Measurements from ENCODE around the gene TRMU. TPM values are rescaled to one million over a fixed set of nuclear protein-coding genes. Genes with fewer than 3 reads are reported as not detected.

TRMU gene
- total and polyA plus RNA-seq, 2 experiments from 2014 or later = 38.0 to 40.9 TPM

DNA sequence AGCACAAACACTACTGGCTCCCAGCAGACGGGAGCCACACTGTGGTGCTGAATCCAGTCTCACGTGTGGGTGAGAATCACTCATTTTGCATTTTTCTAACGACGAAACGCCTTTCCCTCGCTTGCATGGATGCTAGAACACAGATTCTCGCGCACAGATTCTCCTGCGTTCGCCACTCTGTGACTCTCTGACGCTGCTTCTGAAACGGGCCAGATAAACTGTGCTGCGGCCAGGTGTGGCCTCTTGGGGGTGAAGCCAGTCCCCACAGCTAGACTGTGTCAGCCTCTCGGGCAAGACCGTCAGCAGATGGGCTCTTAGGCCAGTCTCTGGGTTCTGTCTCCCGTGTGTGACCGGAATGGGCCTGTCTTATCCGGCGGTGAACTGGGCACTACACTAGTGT lies 44.6 kb downstream of the TRMU start:
- DNase-seq (ENCODE audit: low spot score) = no peak
- TF ChIP-seq, protein P1, sequence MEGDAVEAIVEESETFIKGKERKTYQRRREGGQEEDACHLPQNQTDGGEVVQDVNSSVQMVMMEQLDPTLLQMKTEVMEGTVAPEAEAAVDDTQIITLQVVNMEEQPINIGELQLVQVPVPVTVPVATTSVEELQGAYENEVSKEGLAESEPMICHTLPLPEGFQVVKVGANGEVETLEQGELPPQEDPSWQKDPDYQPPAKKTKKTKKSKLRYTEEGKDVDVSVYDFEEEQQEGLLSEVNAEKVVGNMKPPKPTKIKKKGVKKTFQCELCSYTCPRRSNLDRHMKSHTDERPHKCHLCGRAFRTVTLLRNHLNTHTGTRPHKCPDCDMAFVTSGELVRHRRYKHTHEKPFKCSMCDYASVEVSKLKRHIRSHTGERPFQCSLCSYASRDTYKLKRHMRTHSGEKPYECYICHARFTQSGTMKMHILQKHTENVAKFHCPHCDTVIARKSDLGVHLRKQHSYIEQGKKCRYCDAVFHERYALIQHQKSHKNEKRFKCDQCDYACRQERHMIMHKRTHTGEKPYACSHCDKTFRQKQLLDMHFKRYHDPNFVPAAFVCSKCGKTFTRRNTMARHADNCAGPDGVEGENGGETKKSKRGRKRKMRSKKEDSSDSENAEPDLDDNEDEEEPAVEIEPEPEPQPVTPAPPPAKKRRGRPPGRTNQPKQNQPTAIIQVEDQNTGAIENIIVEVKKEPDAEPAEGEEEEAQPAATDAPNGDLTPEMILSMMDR (IDR thresholded peaks at IDR 0.05; ENCODE audit: poor library complexity) = no peak
- TF ChIP-seq EZH2phosphoT487 (IDR thresholded peaks at IDR 0.05; ENCODE audit: low read depth, severe bottlenecking, unreplicated experiment) (no peak), EZH2 (IDR thresholded peaks at IDR 0.05; ENCODE audit: borderline replicate concordance) (no peak)
- WGBS (ENCODE audit: low lambda C conversion rate, missing lambda C conversion rate) = 91% methylated on average over 19 of the region's 19 CpGs
- H3K27ac ChIP-seq = no peak overlapping the region
- no peaks in the 10 kb centered on the region for H3K36me3 ChIP-seq (replicated peaks; ENCODE audit: insufficient read depth, low read depth)
- no peaks in the 10 kb centered on the region for H3K79me2 ChIP-seq
- peak overlapping the region; percentile 69 for H3K4me2 ChIP-seq
- H2AFZ ChIP-seq = no peak overlapping the region
- no peaks in the 10 kb centered on the region for H3K27me3 ChIP-seq
- H3K9me2 ChIP-seq (replicated peaks; ENCODE audit: insufficient read depth) = no peaks in the 10 kb centered on the region
- H3K4me3 ChIP-seq = no peak overlapping the region
- H3K4me1 ChIP-seq (ENCODE audit: insufficient read depth) = peaks cover 28% of the 10 kb centered on the region
- no peaks in the 10 kb centered on the region for H4K20me1 ChIP-seq (ENCODE audit: insufficient read depth, poor library complexity, severe bottlenecking)
- peaks cover 5% of the 10 kb centered on the region for H3K9me3 ChIP-seq (ENCODE audit: low read depth)

GRCh38 chr22:46380581-46380980 lies 45.1 kb downstream of the TRMU start:
- WGBS (ENCODE audit: low lambda C conversion rate, missing lambda C conversion rate) = 98% methylated on average over 17 of the region's 17 CpGs
- no peaks in the 10 kb centered on the region for H3K36me3 ChIP-seq (replicated peaks; ENCODE audit: insufficient read depth, low read depth)
- no peaks in the 10 kb centered on the region for H3K79me2 ChIP-seq
- peaks cover 28% of the 10 kb centered on the region for H3K4me1 ChIP-seq (ENCODE audit: insufficient read depth)
- H2AFZ ChIP-seq = no peak overlapping the region
- H4K20me1 ChIP-seq (ENCODE audit: insufficient read depth, poor library complexity, severe bottlenecking) = no peaks in the 10 kb centered on the region
- H3K9me3 ChIP-seq (ENCODE audit: low read depth) = peaks cover 4% of the 10 kb centered on the region
- no peaks in the 10 kb centered on the region for H3K27me3 ChIP-seq
- no peak overlapping the region for H3K27ac ChIP-seq
- H3K4me3 ChIP-seq = no peak overlapping the region
- no peak overlapping the region for H3K4me2 ChIP-seq
- no peak for DNase-seq (ENCODE audit: low spot score)
- TF ChIP-seq, protein P1 (IDR thresholded peaks at IDR 0.05; ENCODE audit: poor library complexity) = no peak
- TF ChIP-seq EZH2phosphoT487 (IDR thresholded peaks at IDR 0.05; ENCODE audit: low read depth, severe bottlenecking, unreplicated experiment) (no peak), EZH2 (IDR thresholded peaks at IDR 0.05; ENCODE audit: borderline replicate concordance) (no peak)
- H3K9me2 ChIP-seq (replicated peaks; ENCODE audit: insufficient read depth) = no peaks in the 10 kb centered on the region

GRCh38 chr22:46381142-46381541 lies 45.6 kb downstream of the TRMU start:
- 58% methylated on average over 5 of the region's 5 CpGs for WGBS (ENCODE audit: low lambda C conversion rate, missing lambda C conversion rate)

More at GRCh38 chr22:46381142-46381541, 45.6 kb downstream of the TRMU start:
- TF ChIP-seq, protein P1 (IDR thresholded peaks at IDR 0.05; ENCODE audit: poor library complexity) = no peak
- TF ChIP-seq EZH2 (IDR thresholded peaks at IDR 0.05; ENCODE audit: borderline replicate concordance) (no peak), EZH2phosphoT487 (IDR thresholded peaks at IDR 0.05; ENCODE audit: low read depth, severe bottlenecking, unreplicated experiment) (no peak)
- no peak overlapping the region for H2AFZ ChIP-seq
- H3K27me3 ChIP-seq = no peaks in the 10 kb centered on the region
- no peaks in the 10 kb centered on the region for H3K9me2 ChIP-seq (replicated peaks; ENCODE audit: insufficient read depth)
- H3K4me1 ChIP-seq (ENCODE audit: insufficient read depth) = peaks cover 28% of the 10 kb centered on the region
- no peaks in the 10 kb centered on the region for H4K20me1 ChIP-seq (ENCODE audit: insufficient read depth, poor library complexity, severe bottlenecking)
- H3K4me3 ChIP-seq = no peak overlapping the region
- H3K36me3 ChIP-seq (replicated peaks; ENCODE audit: insufficient read depth, low read depth) = no peaks in the 10 kb centered on the region
- no peaks in the 10 kb centered on the region for H3K9me3 ChIP-seq (ENCODE audit: low read depth)
- H3K4me2 ChIP-seq = no peak overlapping the region
- H3K79me2 ChIP-seq = no peaks in the 10 kb centered on the region
- H3K27ac ChIP-seq = no peak overlapping the region
- DNase-seq (ENCODE audit: low spot score) = no peak

All from hepatocyte (in vitro differentiated cells).